Hematopoietic multipotent progenitor cell treated with erythropoietin and hydrocortisone succinate and interleukin-3 and kit ligand, for 8 days (in vitro differentiated cells): ENCODE measurements around the gene PIP5K1A.
"Not testable (repeated sequence)": the region's sequence is repeated elsewhere in the genome, so short reads cannot be mapped to it uniquely, and the experiment has no call there.

Source experiments
- DNase-seq: peaks from one replicate; pipeline ENCODE4 v3.0.0-alpha.2; 2015

PIP5K1A gene

DNA sequence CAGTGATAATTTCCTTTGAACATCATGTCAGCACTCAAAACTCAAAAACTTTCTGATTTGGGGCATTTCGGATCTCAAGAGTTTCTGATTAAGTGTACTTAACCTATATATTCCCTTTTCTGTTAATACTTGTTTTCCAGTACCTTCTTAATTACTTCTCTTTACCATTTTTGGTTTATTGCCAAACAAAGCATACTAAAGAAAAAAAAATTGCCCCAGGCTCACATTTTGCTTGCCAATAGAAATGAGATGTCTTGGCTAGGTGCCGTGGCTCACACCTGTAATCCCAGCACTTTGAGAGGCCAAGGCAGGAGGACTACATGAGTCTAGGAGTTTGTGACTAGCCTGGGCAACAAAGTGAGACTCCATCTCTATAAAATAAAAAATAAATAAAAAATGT, 61.0 kb downstream of the PIP5K1A start:
- no peak for DNase-seq

GRCh38 chr1:151265446-151266236, 67.3 kb downstream of the PIP5K1A start:
- no peak for DNase-seq

- no peak for DNase-seq
Observed at GRCh38 chr1:151266315-151266714, 68.0 kb downstream of the PIP5K1A start.

- no peak for DNase-seq
Observed at GRCh38 chr1:151266821-151267220, 68.5 kb downstream of the PIP5K1A start.

DNA sequence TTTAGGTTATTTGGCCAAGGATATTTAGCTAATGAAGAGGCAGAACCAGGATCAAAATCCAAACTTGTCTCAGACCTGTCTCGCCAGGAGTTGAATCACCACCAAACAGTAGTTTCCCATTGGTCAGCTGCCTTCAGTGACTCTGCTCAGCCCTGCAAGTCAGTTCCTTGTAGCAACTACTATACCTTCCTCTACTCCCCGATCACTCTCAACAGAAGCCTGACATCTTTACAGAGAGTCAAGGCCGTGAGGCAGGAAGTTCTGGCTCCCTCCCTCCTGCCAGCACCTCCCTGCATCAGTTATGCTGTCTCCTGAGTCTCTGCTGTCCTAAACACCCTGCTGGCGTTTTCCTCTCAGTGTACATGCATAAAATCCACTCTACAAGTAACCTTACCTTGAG, 69.4 kb downstream of the PIP5K1A start:
- DNase-seq = no peak

- no peak for DNase-seq
Observed at GRCh38 chr1:151273924-151274466, 75.6 kb downstream of the PIP5K1A start.

- not testable (repeated sequence) for DNase-seq
Observed at GRCh38 chr1:151275341-151275740, 77.0 kb downstream of the PIP5K1A start.

DNA sequence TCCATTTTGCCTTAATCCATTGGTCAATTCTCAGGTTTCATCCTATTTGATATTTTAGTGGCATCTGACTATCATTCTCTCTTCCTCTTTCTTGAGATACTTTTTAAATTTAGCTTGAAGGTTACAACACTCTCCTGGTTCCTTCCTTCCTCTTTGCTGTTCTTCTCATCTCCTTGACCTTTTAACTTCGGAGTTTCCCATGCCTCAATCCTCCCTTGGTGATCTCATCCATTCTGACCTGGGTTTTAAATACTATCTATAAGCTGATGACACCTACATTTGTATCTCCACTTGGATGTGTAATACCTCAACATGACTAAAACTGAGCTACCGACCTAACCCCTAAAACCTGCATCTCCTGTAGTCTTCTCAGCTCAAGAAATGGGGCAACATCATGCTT, 78.9 kb downstream of the PIP5K1A start:
- DNase-seq = no peak

DNA sequence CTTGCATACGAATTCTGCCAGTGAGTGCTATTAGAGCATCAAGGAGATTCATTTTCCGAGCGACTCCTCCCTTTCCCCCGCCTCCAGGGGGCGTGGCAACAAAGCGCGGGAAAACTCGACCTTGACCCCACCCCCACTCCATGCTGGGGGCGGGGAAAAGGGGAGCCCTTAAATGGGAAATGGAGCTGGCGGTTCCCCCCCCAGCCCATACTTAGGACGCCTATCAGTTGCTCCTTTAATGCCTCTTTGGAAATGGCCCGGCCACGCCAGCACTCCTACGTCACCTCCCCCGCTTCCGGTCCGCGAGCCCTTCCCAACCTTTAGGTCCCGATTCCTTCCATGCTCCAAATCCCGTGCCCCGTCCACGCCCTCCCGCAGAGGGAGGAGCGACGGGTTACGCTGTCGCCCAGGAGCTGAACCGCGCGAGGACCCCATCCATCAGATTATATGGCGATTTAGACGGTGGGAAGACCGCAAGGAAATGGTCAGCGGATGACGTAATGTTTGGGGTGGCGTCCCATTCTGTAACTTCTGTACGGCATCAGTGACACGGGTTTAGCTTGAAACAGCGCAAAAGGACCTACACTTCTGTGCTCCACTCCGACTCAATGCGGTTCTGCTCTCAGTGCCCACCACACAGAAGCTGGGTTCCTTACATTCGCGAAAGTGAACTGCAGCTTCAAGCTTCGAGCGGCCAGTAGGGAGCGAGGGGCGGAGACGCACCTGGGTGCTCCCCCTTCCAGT, 83.0 kb downstream of the PIP5K1A start:
- peak; percentile 99 for DNase-seq

GRCh38 chr1:151281969-151282882, 83.9 kb downstream of the PIP5K1A start, which contains the start of gene ZNF687:
Gene ZNF687 (plus strand): TSS chr1:151282299. CDS start chr1:151286292, 3,993 bp downstream.
- peak; percentile 100 for DNase-seq

DNA sequence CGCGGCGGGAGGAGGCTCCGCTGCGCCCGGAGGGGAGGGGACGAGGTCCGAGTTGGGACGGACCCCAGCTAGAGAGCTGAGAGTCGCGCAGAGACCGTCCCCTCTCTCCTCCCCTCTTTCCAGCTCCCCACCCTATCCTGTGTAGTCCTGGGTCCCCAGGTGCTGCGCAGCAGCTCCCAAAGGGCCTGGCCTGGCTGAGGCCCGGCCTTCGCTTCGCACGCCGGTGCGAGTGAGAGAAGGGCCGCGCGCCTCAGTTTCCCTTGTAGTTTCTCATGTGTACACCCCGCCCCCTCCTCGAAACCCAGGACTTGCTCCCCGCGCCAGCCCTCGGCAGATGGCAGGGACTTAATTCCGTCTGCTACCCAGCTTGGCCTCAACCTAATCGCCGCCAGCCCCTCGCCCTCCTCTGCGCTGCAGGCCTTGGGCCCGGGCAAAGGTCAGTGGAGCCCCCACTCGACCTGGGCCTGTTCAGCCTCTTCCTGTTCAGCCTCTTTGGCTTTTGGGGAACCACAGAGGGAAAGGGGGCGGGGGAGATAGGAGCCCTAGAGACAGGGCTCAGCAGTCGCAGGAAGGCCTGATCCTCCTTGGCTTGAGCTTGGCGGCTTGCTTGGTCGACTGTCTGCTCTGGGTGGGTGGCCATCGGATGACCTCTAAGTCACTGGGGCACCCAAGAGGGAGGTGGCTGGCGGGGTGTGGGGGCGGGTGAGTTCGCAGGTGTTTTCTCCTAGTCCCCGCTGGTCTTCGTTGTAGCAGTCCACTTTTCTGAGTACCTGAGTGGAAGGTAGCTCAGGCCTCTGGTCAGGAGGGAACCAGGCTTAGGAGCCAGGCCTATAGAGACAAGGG, 84.8 kb downstream of the PIP5K1A start:
- peak; percentile 36 for DNase-seq

DNA sequence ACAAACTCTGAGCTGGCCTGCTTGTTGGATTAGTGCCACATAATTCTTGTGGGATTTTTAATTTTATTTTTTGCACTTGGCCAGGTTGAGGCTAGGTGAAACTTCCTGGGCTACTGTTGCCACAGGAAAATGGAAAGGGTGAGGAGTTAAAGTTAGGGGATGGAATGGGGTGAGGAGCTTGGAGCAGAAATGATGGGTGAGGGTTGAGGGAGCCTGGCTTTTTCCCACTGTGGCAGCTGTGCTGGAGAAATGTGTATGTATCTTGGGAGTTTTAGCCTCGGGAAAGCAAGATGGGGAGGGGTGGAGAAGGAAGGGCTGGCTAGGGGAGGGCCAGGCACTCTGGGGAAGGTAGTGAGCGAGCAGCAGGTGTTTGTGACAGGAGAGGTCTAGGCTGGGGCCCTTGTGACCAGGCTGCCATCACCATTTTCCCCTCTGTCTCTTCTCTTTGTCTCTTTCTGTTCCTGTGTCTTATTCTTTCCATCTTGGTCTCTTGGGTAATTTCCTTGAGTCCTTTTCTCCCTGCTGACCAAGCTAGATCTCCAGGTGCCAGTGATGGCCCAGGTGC, 85.7 kb downstream of the PIP5K1A start:
- DNase-seq = no peak

DNA sequence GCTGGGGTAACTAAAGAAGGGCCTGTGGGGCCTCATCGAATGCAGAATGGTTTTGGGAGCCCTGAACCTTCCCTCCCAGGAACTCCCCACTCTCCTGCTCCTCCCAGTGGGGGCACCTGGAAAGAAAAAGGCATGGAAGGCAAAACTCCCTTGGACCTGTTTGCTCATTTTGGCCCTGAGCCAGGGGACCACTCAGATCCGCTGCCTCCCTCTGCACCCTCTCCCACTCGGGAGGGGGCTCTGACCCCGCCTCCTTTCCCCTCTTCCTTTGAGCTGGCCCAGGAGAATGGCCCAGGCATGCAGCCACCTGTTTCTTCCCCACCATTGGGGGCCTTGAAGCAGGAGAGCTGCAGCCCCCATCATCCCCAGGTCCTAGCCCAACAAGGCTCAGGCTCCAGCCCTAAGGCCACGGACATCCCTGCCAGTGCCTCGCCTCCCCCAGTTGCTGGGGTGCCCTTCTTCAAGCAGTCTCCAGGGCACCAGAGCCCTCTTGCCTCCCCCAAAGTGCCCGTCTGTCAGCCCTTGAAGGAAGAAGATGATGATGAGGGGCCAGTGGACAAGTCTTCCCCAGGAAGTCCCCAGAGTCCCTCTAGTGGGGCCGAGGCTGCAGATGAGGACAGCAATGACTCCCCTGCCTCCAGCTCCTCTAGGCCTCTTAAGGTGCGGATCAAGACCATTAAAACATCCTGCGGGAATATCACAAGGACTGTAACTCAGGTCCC, 88.4 kb downstream of the PIP5K1A start:
- no peak for DNase-seq

DNA sequence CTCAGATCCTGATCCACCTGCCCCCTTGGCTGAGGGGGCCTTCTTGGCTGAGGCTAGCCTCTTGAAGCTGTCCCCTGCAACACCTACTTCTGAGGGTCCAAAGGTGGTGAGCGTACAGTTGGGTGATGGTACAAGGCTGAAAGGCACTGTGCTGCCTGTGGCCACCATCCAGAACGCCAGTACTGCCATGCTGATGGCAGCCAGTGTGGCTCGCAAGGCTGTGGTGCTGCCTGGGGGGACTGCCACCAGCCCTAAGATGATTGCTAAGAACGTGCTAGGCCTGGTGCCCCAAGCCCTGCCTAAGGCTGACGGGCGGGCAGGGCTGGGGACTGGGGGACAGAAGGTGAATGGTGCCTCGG, 89.0 kb downstream of the PIP5K1A start:
- DNase-seq = no peak

GRCh38 chr1:151287767-151288500, 89.6 kb downstream of the PIP5K1A start:
- DNase-seq = no peak

DNA sequence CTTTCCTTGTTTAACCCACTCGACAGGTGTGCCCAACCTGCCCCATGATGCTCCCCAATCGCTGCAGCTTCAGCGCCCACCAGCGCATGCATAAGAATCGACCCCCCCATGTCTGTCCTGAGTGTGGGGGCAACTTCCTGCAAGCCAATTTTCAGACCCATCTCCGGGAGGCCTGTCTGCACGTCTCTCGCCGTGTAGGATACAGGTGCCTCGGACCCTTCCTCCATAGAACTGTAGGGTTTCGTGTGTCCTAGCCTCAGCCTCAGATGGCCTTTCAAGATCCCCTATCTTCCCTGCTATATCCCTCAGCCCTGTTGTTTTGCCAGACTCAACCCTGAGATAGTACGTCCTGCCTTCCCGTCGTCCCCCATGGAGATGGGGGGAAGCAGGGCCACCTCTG, 90.2 kb downstream of the PIP5K1A start:
- no peak for DNase-seq

DNA sequence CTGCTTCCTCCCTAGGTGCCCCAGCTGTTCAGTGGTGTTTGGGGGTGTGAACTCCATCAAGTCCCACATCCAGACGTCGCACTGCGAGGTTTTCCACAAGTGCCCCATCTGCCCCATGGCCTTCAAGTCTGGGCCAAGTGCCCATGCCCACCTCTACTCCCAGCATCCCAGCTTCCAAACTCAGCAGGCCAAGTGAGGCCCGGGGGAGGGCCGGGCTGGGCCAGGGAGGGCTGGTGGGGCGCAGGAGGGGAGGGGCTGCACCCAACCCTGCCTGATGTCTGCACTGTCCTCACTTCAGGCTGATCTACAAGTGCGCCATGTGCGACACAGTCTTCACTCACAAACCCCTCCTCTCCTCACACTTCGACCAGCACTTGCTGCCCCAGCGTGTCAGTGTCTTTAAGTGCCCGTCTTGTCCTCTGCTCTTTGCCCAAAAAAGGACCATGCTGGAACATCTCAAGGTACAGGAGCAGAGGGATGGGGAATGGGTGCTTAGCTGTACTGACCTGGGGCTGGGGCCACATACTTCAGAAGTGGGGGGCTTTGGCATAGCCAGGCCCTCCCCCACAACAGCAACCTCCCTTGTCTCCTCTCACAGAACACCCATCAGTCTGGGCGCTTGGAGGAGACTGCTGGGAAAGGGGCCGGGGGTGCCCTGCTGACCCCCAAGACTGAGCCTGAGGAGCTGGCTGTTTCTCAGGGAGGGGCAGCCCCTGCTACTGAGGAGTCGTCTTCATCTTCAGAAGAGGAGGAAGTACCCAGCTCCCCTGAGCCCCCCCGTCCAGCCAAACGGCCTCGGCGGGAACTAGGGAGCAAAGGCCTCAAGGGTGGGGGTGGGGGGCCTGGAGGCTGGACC, 91.0 kb downstream of the PIP5K1A start:
- no peak for DNase-seq

GRCh38 chr1:151289991-151290708, 91.8 kb downstream of the PIP5K1A start:
- DNase-seq = no peak
